Natural killer cell treated with Interleukin-12 subunit alpha and Interleukin-12 subunit beta and Interleukin-15 and Interleukin-18, amount 100 ng/mL, for 72 hours (primary cell): Measurements from ENCODE around the gene S100A9. TPM values are rescaled to one million over a fixed set of nuclear protein-coding genes. Genes with fewer than 3 reads are reported as not detected.
"Not testable (repeated sequence)": the region's sequence is repeated elsewhere in the genome, so short reads cannot be mapped to it uniquely, and the experiment has no call there.

Experiments used
- ATAC-seq, 2 donors: fragments of 150-1000 bp; cut with Tn5 transposase in 1 of 2; sonication (Bioruptor Pico), chemical (Tn5 transposase) in 1 of 2; 2 replicates each; pipeline ENCODE4 v1.10.0; 2021
- DNase-seq: peaks from one replicate; pipeline ENCODE4 v3.0.0; 2022; ENCODE audit warnings: low spot score
- H3K27ac Mint-ChIP-seq, 2 donors: 1 replicate in 1 of 2; 2 replicates in 1 of 2; pipeline ENCODE4 v1.8.0; 2022; ENCODE audit warnings: mixed read lengths in 2 of 2, mild to moderate bottlenecking in 1 of 2, moderate library complexity in 1 of 2
- H3K27me3 Mint-ChIP-seq, 2 donors: 1 replicate in 1 of 2; 2 replicates in 1 of 2; pipeline ENCODE4 v1.8.0; 2022; ENCODE audit warnings: mixed read lengths in 2 of 2
- H3K36me3 Mint-ChIP-seq: one replicate; pipeline ENCODE4 v1.8.0; 2022; ENCODE audit warnings: mixed read lengths
- H3K4me1 Mint-ChIP-seq, 2 donors: 1 replicate in 1 of 2; 2 replicates in 1 of 2; pipeline ENCODE4 v1.8.0; 2022; ENCODE audit warnings: low read depth in 2 of 2, mixed read lengths in 2 of 2, mild to moderate bottlenecking in 1 of 2
- H3K4me3 Mint-ChIP-seq: one replicate; pipeline ENCODE4 v1.8.0; 2022; ENCODE audit warnings: mixed read lengths
- H3K9me3 Mint-ChIP-seq: 2 replicates; pipeline ENCODE4 v1.8.0; 2022; ENCODE audit warnings: mixed read lengths
- total RNA-seq, 2 donors: library from RNA; stranded (reverse); gene quantifications; one replicate each; pipeline ENCODE4 v1.2.3, GENCODE V29; 2022

Gene S100A9
- total RNA-seq, 2 donors from 2014 or later, result 4.8 to 13.7 TPM

DNA sequence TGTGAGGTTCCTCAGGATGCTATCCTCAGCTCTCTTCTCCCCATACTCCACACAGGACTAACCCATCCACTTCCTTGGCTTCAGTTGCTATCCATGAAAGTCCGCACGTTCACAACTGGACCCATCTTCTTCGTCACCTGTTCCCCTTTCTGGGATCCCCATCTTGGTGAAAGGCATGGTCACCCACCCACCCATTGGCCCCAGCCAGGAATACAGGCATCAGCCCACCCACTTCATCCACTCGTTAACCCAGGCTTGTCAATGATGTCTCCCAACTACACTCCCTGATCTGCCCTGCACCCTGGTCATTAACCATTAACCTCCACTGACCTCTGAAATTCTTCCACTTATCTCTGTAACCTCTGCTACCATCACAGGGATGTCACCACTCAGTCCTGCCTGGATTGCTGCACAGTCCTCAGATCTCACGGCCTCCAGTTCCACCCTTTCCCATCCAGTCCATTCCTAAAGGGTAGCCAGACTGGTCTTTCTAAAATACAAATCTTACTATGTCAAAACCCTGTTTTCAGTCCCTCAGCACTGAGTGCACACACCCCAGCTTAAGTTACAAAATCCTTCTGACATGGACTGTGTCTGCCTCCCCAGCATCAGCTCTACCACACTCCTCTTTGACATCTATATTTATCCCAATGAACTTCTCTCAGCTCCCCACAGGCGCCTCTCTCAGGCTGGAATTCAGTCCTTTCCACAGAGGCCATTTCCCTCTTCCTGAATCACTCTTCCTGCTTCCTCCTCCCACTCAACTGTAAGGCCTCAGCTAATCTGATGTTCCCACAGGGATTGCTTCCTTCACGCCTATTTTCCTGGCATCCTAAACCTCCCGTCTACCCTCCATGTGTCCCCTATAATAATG lies 19.4 kb upstream of the S100A9 start:
- Mint-ChIP-seq H3K4me1 (no peaks in the 10 kb centered on the region), H3K27me3 (peaks cover 32 to 41% of the 10 kb centered on the region in 2 donors), H3K36me3 (no peaks in the 10 kb centered on the region), H3K9me3 (no peaks in the 10 kb centered on the region), H3K4me3 (no peak overlapping the region), H3K27ac (no peak overlapping the region)
- DNase-seq (no peak), ATAC-seq (peak in 1 of 2 donors; percentile 24)

DNA sequence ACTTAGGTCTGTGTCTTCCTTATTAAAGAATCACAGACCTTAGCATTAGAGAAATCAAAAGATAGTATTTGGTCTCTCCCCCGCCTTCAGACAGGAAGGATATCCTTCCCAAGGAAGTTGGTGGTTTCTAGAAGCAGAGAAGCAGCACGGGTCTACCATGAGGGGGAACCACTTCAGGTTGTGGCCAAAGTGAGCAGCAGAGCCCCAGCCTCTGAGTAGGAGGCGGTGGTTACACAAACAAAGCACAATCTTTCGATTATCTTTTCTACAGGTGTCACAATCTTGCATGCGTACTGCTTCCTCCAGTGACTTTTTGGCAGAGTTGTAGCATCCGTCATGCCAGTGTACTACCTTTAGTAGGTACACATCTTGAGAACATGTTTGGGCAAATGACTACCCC lies 17.9 kb upstream of the S100A9 start:
- H3K9me3 Mint-ChIP-seq, result no peaks in the 10 kb centered on the region
- no peak overlapping the region for H3K4me3 Mint-ChIP-seq
- H3K4me1 Mint-ChIP-seq, result peaks cover 0 to 5% of the 10 kb centered on the region in 2 donors
- peaks cover 41 to 56% of the 10 kb centered on the region in 2 donors for H3K27me3 Mint-ChIP-seq
- no peak for DNase-seq
- ATAC-seq, result no peak
- H3K27ac Mint-ChIP-seq, result no peak overlapping the region
- H3K36me3 Mint-ChIP-seq, result no peaks in the 10 kb centered on the region

DNA sequence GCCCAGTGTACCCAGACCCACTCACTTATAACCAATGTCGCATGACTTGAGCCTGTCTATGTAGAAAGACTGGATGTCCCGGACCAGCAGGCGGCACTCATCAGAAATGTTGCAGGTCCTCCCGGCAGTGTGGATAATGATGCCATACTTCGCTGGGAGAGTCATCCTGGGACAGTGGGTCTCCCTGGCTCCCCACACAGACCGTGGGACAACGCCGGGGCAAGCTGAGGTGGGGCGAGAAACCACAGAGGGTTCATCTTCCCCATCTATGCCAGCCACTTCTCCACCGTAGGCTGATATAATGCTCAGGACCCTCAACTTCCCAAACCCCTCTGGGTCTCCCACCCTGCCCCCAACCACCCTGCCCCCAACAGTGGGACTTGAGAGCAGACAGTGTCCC lies 17.3 kb upstream of the S100A9 start:
- Mint-ChIP-seq H3K9me3 (no peaks in the 10 kb centered on the region), H3K4me3 (no peak overlapping the region), H3K27ac (no peak overlapping the region), H3K4me1 (peaks cover 0 to 5% of the 10 kb centered on the region in 2 donors), H3K36me3 (no peaks in the 10 kb centered on the region), H3K27me3 (peaks cover 41 to 56% of the 10 kb centered on the region in 2 donors)
- no peak for ATAC-seq
- DNase-seq, result no peak

DNA sequence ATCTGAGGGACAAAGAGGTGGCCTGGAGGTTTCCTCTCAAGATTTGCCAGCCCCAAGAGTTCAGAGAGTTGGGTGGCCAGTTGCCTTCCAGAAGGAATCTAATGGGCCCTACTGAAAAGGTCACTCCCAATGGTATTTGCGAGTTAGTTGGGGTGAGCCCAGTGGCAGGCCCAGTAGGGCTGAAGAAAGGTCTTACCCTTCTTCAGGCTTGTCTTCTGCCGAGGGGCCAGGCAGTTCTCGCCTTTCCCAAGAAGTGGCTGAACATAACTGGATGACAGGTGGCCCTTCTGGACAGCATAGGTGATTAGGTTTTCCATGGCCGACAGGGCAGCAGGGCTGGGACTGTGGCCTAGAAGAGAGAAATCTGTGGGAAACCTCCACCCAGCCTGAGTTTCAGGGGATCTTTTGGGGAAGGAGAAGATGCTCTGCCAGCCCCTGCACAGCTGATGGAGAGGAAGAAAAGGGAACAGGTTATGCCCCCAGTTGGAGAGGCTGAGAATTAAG lies 16.2 kb upstream of the S100A9 start:
- DNase-seq (no peak), ATAC-seq (no peak)
- Mint-ChIP-seq H3K4me1 (peaks cover 7 to 15% of the 10 kb centered on the region in 2 donors), H3K36me3 (no peaks in the 10 kb centered on the region), H3K9me3 (no peaks in the 10 kb centered on the region), H3K27ac (no peak overlapping the region), H3K27me3 (peaks cover 46 to 66% of the 10 kb centered on the region in 2 donors), H3K4me3 (no peak overlapping the region)

DNA sequence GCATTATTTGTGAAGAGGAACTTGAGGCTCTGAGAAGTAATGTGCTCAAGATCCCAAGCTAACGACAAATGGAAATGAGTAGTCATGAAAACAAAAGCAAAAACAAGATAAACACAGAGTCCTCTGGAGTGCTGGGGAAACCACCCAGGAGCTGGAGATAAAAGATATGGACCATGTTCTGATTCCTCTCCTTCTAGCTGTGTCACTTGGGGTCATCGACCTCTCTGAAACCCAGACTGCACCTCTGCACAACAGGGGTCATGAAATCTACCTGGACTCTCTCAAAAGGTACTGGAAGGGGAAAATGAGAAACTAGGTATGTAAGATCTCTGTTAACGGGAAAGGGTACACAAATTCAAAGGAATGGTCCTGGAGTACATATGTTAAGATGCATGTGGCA lies 15.5 kb upstream of the S100A9 start:
- H3K4me3 Mint-ChIP-seq, result no peak overlapping the region
- no peak for ATAC-seq
- H3K9me3 Mint-ChIP-seq, result no peaks in the 10 kb centered on the region
- peaks cover 7 to 19% of the 10 kb centered on the region in 2 donors for H3K4me1 Mint-ChIP-seq
- peaks cover 51 to 66% of the 10 kb centered on the region in 2 donors for H3K27me3 Mint-ChIP-seq
- H3K36me3 Mint-ChIP-seq, result no peaks in the 10 kb centered on the region
- no peak for DNase-seq
- no peak overlapping the region for H3K27ac Mint-ChIP-seq

DNA sequence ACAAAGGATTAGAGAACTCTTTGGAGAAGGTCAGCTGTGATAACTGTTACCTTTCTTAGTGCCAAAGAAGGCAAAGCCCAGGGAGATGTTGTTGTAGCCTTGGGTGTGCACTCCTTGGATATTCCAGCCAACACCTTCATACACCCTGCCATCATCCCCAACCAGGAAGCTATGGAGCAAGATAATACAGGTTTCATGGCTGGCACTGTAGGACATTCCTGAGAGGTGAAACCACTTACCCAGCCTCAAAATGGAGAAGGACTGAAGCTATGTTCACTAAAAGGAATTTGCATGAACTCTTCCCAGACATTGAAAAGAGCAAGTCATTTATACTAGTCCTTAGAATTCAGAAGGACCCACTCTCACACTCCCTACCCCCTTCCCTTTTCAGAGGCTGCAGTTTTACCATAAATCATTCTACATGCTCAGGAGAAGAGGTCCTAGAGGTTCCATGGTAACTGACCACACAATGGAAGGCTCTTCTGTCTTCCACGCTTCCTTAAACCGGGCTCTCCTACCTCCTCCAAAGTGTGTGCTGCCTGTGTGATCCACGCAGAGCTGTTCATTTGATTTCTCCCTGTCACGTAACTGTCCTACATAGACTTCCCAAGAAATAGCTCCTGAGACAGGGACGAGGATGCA lies 14.5 kb upstream of the S100A9 start:
- Mint-ChIP-seq H3K27ac (no peak overlapping the region), H3K4me3 (no peak overlapping the region), H3K36me3 (no peaks in the 10 kb centered on the region), H3K27me3 (peaks cover 47 to 58% of the 10 kb centered on the region in 2 donors), H3K9me3 (no peaks in the 10 kb centered on the region), H3K4me1 (peaks cover 7 to 19% of the 10 kb centered on the region in 2 donors)
- DNase-seq (no peak), ATAC-seq (no peak)

DNA sequence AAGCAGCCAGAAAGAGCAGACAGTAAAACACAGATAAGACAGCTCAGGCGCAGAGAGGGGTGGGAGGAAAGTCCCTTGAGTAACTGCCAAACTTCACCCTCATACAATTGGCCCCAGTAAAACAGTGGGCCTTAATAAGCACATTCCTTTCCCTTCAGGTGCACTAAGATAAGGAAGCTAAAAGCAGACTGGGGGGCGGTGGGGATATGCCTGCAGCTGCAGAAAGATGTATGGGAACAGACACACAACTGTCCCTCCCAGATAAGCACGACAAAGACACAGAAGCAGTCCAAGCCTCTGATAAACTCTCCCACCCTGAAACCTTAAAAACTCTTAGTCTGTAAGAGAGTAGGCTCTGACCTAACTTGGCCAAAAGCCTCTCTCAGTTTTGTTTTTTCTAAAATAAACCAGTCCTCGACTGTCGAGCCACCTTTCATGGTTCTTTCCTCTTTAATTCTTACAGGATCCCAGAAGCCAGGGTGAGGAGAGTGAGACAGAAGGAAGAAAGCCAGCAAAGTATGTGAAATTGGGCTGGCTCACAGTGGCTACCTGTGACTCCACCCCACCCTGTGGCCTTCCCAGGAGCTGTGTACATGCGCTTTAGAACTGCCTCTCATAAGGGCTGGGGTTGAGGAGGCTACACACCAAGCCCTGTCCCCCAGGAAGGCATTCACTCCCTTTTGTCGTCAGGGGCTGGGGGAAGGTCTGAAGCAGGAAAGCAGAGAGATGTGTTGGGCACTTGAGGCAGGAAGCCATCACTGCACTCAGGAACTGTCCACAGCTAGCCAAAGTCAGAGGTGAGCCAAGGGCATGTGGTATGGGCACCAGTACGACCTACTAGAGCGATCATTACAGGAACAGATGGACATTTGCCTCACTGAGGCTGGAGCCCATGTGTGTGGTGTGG lies 13.6 kb upstream of the S100A9 start:
- ATAC-seq (no peak), DNase-seq (no peak)
- Mint-ChIP-seq H3K27ac (no peak overlapping the region), H3K4me3 (no peak overlapping the region), H3K9me3 (no peaks in the 10 kb centered on the region), H3K4me1 (peaks cover 7 to 19% of the 10 kb centered on the region in 2 donors), H3K27me3 (peaks cover 44 to 51% of the 10 kb centered on the region in 2 donors), H3K36me3 (no peaks in the 10 kb centered on the region)

DNA sequence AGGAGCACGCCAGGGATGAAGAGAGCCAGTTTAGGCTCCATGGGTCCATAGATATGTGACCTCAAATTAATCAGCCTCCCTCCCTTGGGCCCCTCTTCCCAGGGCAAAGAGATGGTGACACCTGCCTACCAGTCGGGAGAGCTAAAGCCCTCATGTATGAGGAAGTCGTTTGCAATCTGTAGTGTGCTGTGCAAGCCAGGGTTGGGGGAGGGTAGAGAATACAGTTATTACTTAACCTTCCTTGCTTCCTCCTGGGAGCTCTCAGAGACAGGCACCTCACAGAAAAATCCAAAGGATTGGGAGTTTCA lies 13.0 kb upstream of the S100A9 start:
- Mint-ChIP-seq H3K4me1 (peaks cover 7 to 19% of the 10 kb centered on the region in 2 donors), H3K4me3 (no peak overlapping the region), H3K27ac (no peak overlapping the region), H3K36me3 (no peaks in the 10 kb centered on the region), H3K27me3 (peaks cover 48 to 51% of the 10 kb centered on the region in 2 donors), H3K9me3 (no peaks in the 10 kb centered on the region)
- no peak for DNase-seq
- no peak for ATAC-seq

DNA sequence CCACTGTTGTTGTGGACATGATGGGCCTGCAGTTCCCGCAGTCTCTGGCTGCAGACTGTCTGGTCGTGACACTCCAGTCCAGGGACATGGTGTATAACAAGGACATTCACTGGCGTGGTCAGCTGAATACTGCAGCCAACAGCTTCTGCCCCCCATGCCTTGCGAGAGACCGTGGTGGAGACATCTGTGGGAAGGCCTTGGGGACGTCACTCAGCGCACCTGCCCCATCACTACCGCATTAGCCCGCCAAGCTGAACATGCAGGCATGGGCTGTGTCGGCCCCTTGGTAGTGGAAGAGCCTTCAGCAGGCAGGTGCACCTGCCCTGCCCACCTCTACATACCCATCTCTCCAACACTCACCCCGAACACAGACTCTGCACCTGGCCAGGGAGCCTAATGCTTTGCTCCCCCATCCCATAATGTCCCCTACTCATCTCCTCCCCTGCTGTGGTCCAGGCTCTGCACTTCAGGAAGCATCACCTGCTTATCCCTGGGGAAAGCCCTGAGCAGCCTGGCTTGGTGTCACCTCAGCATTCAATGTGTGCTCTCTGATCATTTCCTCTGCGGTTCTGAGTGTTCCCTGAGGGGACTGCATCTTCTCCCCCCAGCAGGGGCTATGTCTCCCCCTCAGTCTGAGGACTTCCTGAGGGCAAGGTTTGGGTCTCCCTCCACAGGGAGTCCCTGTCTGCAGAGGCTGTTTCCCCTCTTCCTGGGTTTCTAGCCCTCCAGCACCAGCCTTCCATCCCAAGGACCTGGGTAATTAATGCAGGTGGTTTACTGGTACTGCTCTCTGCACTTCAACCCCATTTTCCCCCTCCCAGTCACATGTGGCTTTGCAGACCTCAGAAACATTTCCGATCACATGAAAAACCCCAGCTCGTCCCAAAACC lies 12.2 kb upstream of the S100A9 start:
- Mint-ChIP-seq H3K27me3 (peaks cover 48 to 57% of the 10 kb centered on the region in 2 donors), H3K27ac (peak overlapping the region in 1 of 2 donors; percentile 3), H3K9me3 (no peaks in the 10 kb centered on the region), H3K4me3 (no peak overlapping the region), H3K36me3 (no peaks in the 10 kb centered on the region), H3K4me1 (peaks cover 7 to 19% of the 10 kb centered on the region in 2 donors)
- DNase-seq (no peak), ATAC-seq (peak in 1 of 2 donors; percentile 15)

DNA sequence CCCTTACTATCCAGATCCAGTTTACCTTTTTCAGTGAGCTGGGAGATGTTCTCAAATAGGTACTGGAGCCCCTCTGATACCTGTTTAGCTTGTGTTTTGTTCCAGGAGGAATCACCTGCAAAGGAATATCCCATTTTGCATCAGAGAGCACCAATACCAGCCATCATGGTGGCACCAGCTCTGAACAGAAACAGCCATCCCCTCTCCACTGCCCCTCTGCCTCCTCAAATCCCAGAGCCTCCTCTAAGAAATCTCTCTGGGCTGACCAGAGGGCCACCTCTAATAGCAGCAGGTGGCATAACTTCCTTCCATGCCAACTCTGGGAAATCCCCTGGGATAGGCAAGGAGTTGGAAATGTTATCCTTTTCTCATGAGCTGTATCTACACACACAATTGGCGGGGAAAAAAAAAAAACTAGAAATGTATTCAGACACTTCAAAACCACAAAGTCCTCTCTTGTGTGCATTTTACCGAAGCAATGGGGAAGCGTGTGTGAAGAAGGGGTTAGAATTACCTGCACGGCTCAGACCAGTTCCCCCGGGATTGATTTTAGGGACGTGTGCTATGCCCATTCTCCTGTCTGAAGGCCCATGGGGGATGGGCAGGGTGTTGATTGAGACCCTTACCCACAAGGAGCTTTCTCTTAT lies 11.5 kb upstream of the S100A9 start:
- Mint-ChIP-seq H3K9me3 (no peaks in the 10 kb centered on the region), H3K27me3 (peaks cover 44 to 52% of the 10 kb centered on the region in 2 donors), H3K27ac (peak overlapping the region in 1 of 2 donors; percentile 3), H3K36me3 (no peaks in the 10 kb centered on the region), H3K4me1 (peaks cover 7 to 19% of the 10 kb centered on the region in 2 donors), H3K4me3 (no peak overlapping the region)
- ATAC-seq (no peak), DNase-seq (no peak)

DNA sequence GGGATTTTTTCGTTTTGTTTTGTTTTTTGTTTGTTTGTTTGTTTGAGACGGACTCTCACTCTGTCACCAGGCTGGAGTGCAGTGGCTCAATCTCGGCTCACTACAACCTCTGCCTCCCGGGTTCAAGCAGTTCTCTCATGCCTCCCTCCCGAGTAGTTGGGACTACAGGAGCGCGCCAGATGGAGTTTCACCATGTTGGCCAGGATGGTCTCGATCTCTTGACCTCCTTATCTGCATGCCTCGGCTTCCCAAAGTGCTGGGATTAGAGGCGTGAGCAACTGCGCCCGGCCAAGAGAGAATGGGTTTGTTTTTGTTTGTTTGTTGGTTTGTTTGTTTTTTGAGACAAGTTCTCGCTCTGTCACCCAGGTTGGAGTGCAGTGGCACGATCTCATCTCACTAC lies 10.6 kb upstream of the S100A9 start:
- not testable (repeated sequence) for ATAC-seq, DNase-seq, H3K27ac Mint-ChIP-seq, H3K4me3 Mint-ChIP-seq, H3K9me3 Mint-ChIP-seq, H3K36me3 Mint-ChIP-seq
- peaks cover 42 to 50% of the 10 kb centered on the region in 2 donors for H3K27me3 Mint-ChIP-seq
- H3K4me1 Mint-ChIP-seq, result peaks cover 7 to 19% of the 10 kb centered on the region in 2 donors

DNA sequence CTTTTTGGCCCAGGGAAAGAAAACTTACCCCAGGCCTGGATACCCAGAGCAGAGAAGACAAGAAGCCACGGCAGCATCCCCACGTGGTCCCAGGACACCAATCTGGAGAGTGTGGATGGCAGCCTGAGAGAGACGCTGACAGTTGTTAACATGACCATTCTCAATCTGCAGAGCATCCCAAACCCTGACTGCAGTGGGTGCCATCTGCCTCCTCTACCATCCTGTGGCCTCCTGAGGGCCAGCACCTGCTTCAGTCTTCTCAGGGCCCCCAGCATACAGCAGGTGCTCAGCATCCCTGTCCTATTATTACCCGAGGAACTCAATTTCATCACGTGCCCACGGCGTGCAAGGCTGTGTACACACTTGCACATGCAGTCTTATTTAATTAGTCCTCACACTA lies 9.8 kb upstream of the S100A9 start:
- ATAC-seq (no peak), DNase-seq (no peak)
- no peaks in the 10 kb centered on the region for H3K36me3 Mint-ChIP-seq
- H3K4me3 Mint-ChIP-seq, result no peak overlapping the region
- H3K27me3 Mint-ChIP-seq, result peaks cover 35 to 45% of the 10 kb centered on the region in 2 donors
- H3K4me1 Mint-ChIP-seq, result peaks cover 7 to 19% of the 10 kb centered on the region in 2 donors
- no peaks in the 10 kb centered on the region for H3K9me3 Mint-ChIP-seq
- no peak overlapping the region for H3K27ac Mint-ChIP-seq
